Testis (tissue), 2 donors: ENCODE results near the gene CNR2.

Source experiments
- CTCF ChIP-seq, 3 experiments: fragments of 450-650 bp in 2 of 3; fragments of 200-600 bp in 1 of 3; sonication (generic) in 1 of 3; IDR thresholded peaks; one replicate each; pipeline ENCODE4 v1.5.1; 2016 to 2019; ENCODE audit warnings: antibody characterized with exemption in 3 of 3, mild to moderate bottlenecking in 2 of 3, moderate library complexity in 1 of 3
- POLR2A ChIP-seq: fragments of 450-650 bp; IDR thresholded peaks from one replicate; pipeline ENCODE4 v1.6.1; 2017; ENCODE audit warnings: antibody characterized with exemption, mild to moderate bottlenecking, moderate library complexity

- TF ChIP-seq POLR2A = no peak
- TF ChIP-seq CTCF (IDR thresholded peaks at IDR 0.05) = no peak
These were observed 33.4 kb downstream of the CNR2 start for GRCh38 chr1:23879809-23880208.
